ENCODE measurements around the gene FBRS. TPM values are rescaled to one million over a fixed set of nuclear protein-coding genes. Genes with fewer than 3 reads are reported as not detected.

The FBRS gene
- total RNA-seq, 1 donor from 2014 or later = 27.8 TPM

DNA sequence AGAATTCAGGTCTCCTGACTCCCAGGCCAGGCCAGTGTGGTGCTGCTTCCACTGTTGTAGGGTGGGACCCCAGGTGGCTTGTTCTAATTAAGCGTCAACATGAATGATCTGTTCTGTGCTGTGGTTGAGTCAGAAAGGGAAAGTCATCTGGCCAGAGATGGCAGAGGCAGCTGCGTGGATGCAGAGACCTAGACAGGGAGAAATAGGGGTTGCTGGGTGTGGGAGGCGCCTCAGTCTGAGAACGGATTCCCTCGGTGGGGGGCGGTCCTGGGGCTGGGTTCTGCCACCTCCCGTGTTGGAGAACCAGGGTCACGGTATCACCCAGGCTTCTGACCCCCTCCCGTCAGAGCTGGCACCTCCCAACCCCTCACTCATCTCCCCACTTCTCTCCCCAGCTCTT lies 5.6 kb downstream of the FBRS start:
- DNase-seq = no peak
- TF ChIP-seq, protein P1, sequence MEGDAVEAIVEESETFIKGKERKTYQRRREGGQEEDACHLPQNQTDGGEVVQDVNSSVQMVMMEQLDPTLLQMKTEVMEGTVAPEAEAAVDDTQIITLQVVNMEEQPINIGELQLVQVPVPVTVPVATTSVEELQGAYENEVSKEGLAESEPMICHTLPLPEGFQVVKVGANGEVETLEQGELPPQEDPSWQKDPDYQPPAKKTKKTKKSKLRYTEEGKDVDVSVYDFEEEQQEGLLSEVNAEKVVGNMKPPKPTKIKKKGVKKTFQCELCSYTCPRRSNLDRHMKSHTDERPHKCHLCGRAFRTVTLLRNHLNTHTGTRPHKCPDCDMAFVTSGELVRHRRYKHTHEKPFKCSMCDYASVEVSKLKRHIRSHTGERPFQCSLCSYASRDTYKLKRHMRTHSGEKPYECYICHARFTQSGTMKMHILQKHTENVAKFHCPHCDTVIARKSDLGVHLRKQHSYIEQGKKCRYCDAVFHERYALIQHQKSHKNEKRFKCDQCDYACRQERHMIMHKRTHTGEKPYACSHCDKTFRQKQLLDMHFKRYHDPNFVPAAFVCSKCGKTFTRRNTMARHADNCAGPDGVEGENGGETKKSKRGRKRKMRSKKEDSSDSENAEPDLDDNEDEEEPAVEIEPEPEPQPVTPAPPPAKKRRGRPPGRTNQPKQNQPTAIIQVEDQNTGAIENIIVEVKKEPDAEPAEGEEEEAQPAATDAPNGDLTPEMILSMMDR (IDR thresholded peaks at IDR 0.05; ENCODE audit: borderline replicate concordance) = no peak
- no peaks in the 10 kb centered on the region for H3K9me3 ChIP-seq (replicated peaks)
- intact Hi-C loops (cut with micrococcal nuclease) = no loop called here
- H3K27ac ChIP-seq (replicated peaks) = no peak overlapping the region
- peaks cover 58% of the 10 kb centered on the region for H3K4me1 ChIP-seq
- H3K27me3 ChIP-seq (ENCODE audit: low read depth) = no peaks in the 10 kb centered on the region
- H3K4me3 ChIP-seq = no peak overlapping the region
- H3K36me3 ChIP-seq = peaks cover 84% of the 10 kb centered on the region

DNA sequence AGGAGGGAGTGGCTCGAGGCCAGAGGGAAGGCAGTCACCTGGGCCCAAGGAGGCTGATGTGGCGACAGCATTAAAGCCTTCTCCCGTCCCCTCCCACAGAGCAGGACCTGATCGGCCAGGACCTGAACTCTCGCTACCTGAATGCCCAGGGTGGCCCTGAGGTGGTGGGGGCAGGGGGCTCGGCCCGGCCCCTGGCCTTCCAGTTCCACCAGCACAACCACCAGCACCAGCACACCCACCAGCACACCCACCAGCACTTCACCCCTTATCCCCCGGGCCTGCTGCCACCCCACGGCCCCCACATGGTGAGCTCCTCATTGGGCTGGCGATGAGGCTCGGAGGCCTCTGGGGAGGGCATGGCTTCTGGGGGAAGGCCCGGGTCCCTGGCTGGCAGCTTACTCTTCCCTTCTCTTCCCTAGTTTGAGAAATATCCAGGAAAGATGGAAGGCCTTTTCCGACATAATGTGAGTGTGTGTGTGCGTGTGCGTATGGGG lies 6.4 kb downstream of the FBRS start:
- no peaks in the 10 kb centered on the region for H3K27me3 ChIP-seq (ENCODE audit: low read depth)
- no peak overlapping the region for H3K27ac ChIP-seq (replicated peaks)
- H3K4me1 ChIP-seq = peaks cover 51% of the 10 kb centered on the region
- intact Hi-C loops (cut with micrococcal nuclease) = no loop called here
- DNase-seq = no peak
- no peaks in the 10 kb centered on the region for H3K9me3 ChIP-seq (replicated peaks)
- H3K36me3 ChIP-seq = peaks cover 93% of the 10 kb centered on the region
- TF ChIP-seq, protein P1 (IDR thresholded peaks at IDR 0.05; ENCODE audit: borderline replicate concordance) = no peak
- no peak overlapping the region for H3K4me3 ChIP-seq

DNA sequence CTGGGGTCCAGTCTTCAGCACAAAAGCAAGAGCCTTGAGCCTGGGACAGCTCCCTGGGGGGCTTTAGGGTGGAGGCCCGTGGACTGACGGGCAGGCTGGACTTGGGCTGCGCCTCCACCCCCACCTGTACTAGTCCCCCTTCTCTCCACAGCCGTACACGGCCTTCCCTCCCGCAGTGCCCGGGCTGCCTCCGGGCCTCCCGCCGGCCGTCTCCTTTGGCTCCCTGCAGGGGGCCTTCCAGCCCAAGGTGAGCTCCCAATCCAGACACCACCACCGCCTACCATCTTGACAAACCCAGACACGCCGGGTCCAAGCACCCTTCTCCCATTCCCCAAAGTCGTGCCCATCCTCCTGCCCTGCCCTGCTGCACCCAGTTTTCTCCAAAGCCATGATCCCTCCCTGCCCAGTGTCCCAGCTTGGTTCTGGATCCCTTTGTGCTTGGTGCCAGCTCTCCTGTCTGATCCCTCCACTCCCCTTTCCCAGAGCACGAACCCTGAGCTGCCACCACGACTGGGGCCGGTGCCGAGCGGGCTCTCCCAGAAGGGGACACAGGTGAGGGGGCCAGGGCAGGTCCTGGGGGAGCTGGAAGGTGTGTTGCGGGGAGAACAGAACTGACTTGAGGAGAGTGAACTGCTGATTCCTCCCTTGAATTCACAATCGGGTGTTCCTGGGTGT lies 7.1 kb downstream of the FBRS start:
- Histone ChIP-seq H3K36me3 (peaks cover 99% of the 10 kb centered on the region), H3K4me1 (peaks cover 45% of the 10 kb centered on the region), H3K27ac (replicated peaks) (no peak overlapping the region), H3K27me3 (ENCODE audit: low read depth) (no peaks in the 10 kb centered on the region), H3K4me3 (no peak overlapping the region), H3K9me3 (replicated peaks) (no peaks in the 10 kb centered on the region)
- TF ChIP-seq, protein P1 (IDR thresholded peaks at IDR 0.05; ENCODE audit: borderline replicate concordance) = no peak
- no peak for DNase-seq
- intact Hi-C loops (cut with micrococcal nuclease) = no loop called here

DNA sequence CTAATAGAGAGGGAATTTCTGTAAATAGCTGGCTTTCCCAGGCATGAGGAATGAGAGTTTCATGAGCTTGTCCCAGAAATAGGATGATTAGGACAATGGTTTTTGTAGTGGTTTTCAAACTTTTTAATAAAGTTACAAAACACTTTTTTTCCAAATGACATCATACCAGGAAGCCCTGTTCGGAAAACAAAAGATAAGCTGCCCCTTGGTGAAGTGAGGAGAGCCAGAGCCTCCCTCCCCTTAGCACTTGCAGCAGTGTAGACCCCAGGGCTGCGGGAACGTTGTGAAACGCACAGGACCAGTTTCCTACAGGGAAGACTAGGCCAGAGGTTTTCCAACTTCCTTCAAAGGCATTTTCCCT lies 7.6 kb downstream of the FBRS start:
- Histone ChIP-seq H3K36me3 (peaks cover 99% of the 10 kb centered on the region), H3K27ac (replicated peaks) (no peak overlapping the region), H3K9me3 (replicated peaks) (no peaks in the 10 kb centered on the region), H3K27me3 (ENCODE audit: low read depth) (no peaks in the 10 kb centered on the region), H3K4me1 (peaks cover 40% of the 10 kb centered on the region), H3K4me3 (no peak overlapping the region)
- DNase-seq = no peak
- intact Hi-C loops (cut with micrococcal nuclease) = no loop called here
- TF ChIP-seq, protein P1 (IDR thresholded peaks at IDR 0.05; ENCODE audit: borderline replicate concordance) = no peak

DNA sequence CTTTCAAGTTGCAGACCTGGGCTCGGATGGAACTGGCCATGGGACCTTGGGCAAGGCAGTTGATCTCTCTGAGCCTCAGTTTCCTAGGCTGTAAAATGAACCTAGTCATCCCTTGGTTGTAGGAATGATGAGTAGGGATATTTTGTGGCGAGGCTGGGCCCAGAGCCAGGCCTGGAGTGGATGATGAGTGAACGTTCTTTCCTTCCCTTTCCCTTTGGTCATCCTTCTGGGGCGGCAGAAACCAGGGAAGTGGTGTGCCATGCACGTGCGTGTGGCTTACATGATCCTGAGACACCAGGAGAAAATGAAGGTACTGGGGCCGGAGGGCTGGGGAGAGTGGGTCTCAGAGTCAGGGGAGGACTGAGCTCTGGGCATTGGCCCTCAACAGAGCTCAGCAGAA lies 8.4 kb downstream of the FBRS start:
- intact Hi-C loops (cut with micrococcal nuclease) = no loop called here
- H3K36me3 ChIP-seq = peaks cover 94% of the 10 kb centered on the region

More for the DNA sequence above, 8.4 kb downstream of the FBRS start:
- H3K9me3 ChIP-seq (replicated peaks) = no peaks in the 10 kb centered on the region
- TF ChIP-seq, protein P1 (IDR thresholded peaks at IDR 0.05; ENCODE audit: borderline replicate concordance) = no peak
- DNase-seq = no peak
- no peak overlapping the region for H3K27ac ChIP-seq (replicated peaks)
- no peaks in the 10 kb centered on the region for H3K27me3 ChIP-seq (ENCODE audit: low read depth)
- no peak overlapping the region for H3K4me3 ChIP-seq
- peaks cover 31% of the 10 kb centered on the region for H3K4me1 ChIP-seq

Measured in left ventricle myocardium inferior (tissue), 1 donor.